Mesodermal cell (in vitro differentiated cells): ENCODE results near the gene P2RY8.
"Not testable (repeated sequence)": the region's sequence is repeated elsewhere in the genome, so short reads cannot be mapped to it uniquely, and the experiment has no call there.

Source experiments
- H3K27ac ChIP-seq: 2 replicates; pipeline ENCODE4 v1.7.0; 2013; ENCODE audit warnings: mild to moderate bottlenecking, low read depth, low read length, moderate library complexity; ENCODE audit not compliant: severe bottlenecking
- H3K36me3 ChIP-seq: 2 replicates; pipeline ENCODE4 v1.7.1; 2013; ENCODE audit warnings: mild to moderate bottlenecking, low read length, moderate library complexity; ENCODE audit not compliant: control insufficient read depth, insufficient read depth
- H3K4me1 ChIP-seq: one replicate; pipeline ENCODE4 v1.7.1; 2013; ENCODE audit warnings: mild to moderate bottlenecking, low read length; ENCODE audit not compliant: insufficient read depth, control insufficient read depth, poor library complexity, severe bottlenecking
- H3K4me3 ChIP-seq: 2 replicates; pipeline ENCODE4 v1.7.0; 2013; ENCODE audit warnings: low read length, control low read depth, mild to moderate bottlenecking; ENCODE audit not compliant: insufficient read depth, poor library complexity, severe bottlenecking; ENCODE audit errors: extremely low read depth
- H3K9me3 ChIP-seq: 2 replicates; pipeline ENCODE4 v1.7.1; 2013; ENCODE audit warnings: mild to moderate bottlenecking, low read length, moderate library complexity; ENCODE audit not compliant: control insufficient read depth
- WGBS, 2 experiments: methylation state at CpG; one replicate each; pipeline ENCODE4 v1.1.5; 2013; ENCODE audit warnings: missing lambda C conversion rate in 2 of 2; ENCODE audit not compliant: insufficient coverage in 2 of 2; 5-methylcytosine and 5-hydroxymethylcytosine counted together

P2RY8 gene

GRCh38 chrX:1475481-1475880 lies 61.5 kb downstream of the P2RY8 start:
- Histone ChIP-seq H3K36me3 (no peaks in the 10 kb centered on the region), H3K4me1 (no peaks in the 10 kb centered on the region), H3K9me3 (no peaks in the 10 kb centered on the region), H3K27ac (no peak overlapping the region), H3K4me3 (no peak overlapping the region)
- WGBS, 2 experiments = no CpG with 5 or more reads among the region's 4 CpGs

GRCh38 chrX:1474593-1474992 lies 62.4 kb downstream of the P2RY8 start:
- not testable (repeated sequence) for H3K4me1 ChIP-seq, H3K27ac ChIP-seq, H3K4me3 ChIP-seq, H3K36me3 ChIP-seq, H3K9me3 ChIP-seq
- WGBS, 2 experiments = 58 to 76% methylated on average over 2 of the region's 2 CpGs

- no peak overlapping the region for H3K4me3 ChIP-seq
- H3K27ac ChIP-seq = no peak overlapping the region
- no peaks in the 10 kb centered on the region for H3K9me3 ChIP-seq
- 85% methylated on average over 2 of the region's 2 CpGs for WGBS, 2 experiments
- H3K36me3 ChIP-seq = no peaks in the 10 kb centered on the region
- H3K4me1 ChIP-seq = no peaks in the 10 kb centered on the region
Observed at GRCh38 chrX:1472975-1473374, 64.0 kb downstream of the P2RY8 start.

- Histone ChIP-seq H3K9me3 (no peaks in the 10 kb centered on the region), H3K4me3 (no peak overlapping the region), H3K27ac (no peak overlapping the region), H3K4me1 (peaks cover under 1% of the 10 kb centered on the region), H3K36me3 (no peaks in the 10 kb centered on the region)
- WGBS, 2 experiments = 69 to 78% methylated on average over 19 to 20 of the region's 20 CpGs
Observed at GRCh38 chrX:1468250-1468772, 68.7 kb downstream of the P2RY8 start.

GRCh38 chrX:1466971-1467561 lies 69.9 kb downstream of the P2RY8 start:
- 49 to 62% methylated on average over 18 to 19 of the region's 20 CpGs for WGBS, 2 experiments
- H3K36me3 ChIP-seq = no peaks in the 10 kb centered on the region
- no peak overlapping the region for H3K4me3 ChIP-seq
- H3K4me1 ChIP-seq = peaks cover 11% of the 10 kb centered on the region
- no peak overlapping the region for H3K27ac ChIP-seq
- no peaks in the 10 kb centered on the region for H3K9me3 ChIP-seq

- Histone ChIP-seq H3K4me1 (peaks cover 11% of the 10 kb centered on the region), H3K4me3 (no peak overlapping the region), H3K36me3 (no peaks in the 10 kb centered on the region), H3K9me3 (no peaks in the 10 kb centered on the region), H3K27ac (no peak overlapping the region)
- WGBS, 2 experiments = 59 to 68% methylated on average over 28 of the region's 36 CpGs
Observed at GRCh38 chrX:1466232-1466661, 70.7 kb downstream of the P2RY8 start.

GRCh38 chrX:1465286-1466231 lies 71.4 kb downstream of the P2RY8 start:
- Histone ChIP-seq H3K4me1 (peaks cover 11% of the 10 kb centered on the region), H3K9me3 (no peaks in the 10 kb centered on the region), H3K27ac (no peak overlapping the region), H3K4me3 (no peak overlapping the region), H3K36me3 (no peaks in the 10 kb centered on the region)
- WGBS, 2 experiments = 69 to 70% methylated on average over 68 to 74 of the region's 75 CpGs

GRCh38 chrX:1464971-1465285 lies 72.1 kb downstream of the P2RY8 start:
- Histone ChIP-seq H3K4me1 (peaks cover 11% of the 10 kb centered on the region), H3K27ac (no peak overlapping the region), H3K4me3 (no peak overlapping the region), H3K9me3 (no peaks in the 10 kb centered on the region), H3K36me3 (no peaks in the 10 kb centered on the region)
- 75 to 76% methylated on average over 11 of the region's 12 CpGs for WGBS, 2 experiments

- H3K27ac ChIP-seq = no peak overlapping the region
- no peak overlapping the region for H3K4me3 ChIP-seq
- no peaks in the 10 kb centered on the region for H3K36me3 ChIP-seq
- no peaks in the 10 kb centered on the region for H3K9me3 ChIP-seq
- WGBS, 2 experiments = 76 to 81% methylated on average over 16 to 19 of the region's 24 CpGs
- peaks cover 11% of the 10 kb centered on the region for H3K4me1 ChIP-seq
Observed at GRCh38 chrX:1464041-1464970, 72.7 kb downstream of the P2RY8 start.

GRCh38 chrX:1463581-1463980 lies 73.4 kb downstream of the P2RY8 start:
- no peaks in the 10 kb centered on the region for H3K9me3 ChIP-seq
- no peak overlapping the region for H3K4me3 ChIP-seq
- WGBS, 2 experiments = 89 to 94% methylated on average over 3 of the region's 5 CpGs
- no peak overlapping the region for H3K27ac ChIP-seq
- H3K4me1 ChIP-seq = peaks cover 11% of the 10 kb centered on the region
- H3K36me3 ChIP-seq = no peaks in the 10 kb centered on the region
